Esophagus (tissue), 2 donors: ENCODE results near the gene ANKLE2. TPM values are rescaled to one million over a fixed set of nuclear protein-coding genes. Genes with fewer than 3 reads are reported as not detected.
"Not testable (repeated sequence)": the region's sequence is repeated elsewhere in the genome, so short reads cannot be mapped to it uniquely, and the experiment has no call there.

Experiments
- H3K27ac ChIP-seq, 2 donors: one replicate each; pipeline ENCODE4 v1.5.1; 2013; ENCODE audit warnings: low read depth in 2 of 2, mild to moderate bottlenecking in 2 of 2, inconsistent platforms in 1 of 2, low read length in 1 of 2, moderate library complexity in 1 of 2
- H3K27me3 ChIP-seq, 2 donors: one replicate each; pipeline ENCODE4 v1.6.1; 2013; ENCODE audit warnings: low read length in 2 of 2, control low read depth in 1 of 2, mild to moderate bottlenecking in 1 of 2; ENCODE audit not compliant: insufficient read depth in 2 of 2, control insufficient read depth in 1 of 2
- H3K36me3 ChIP-seq, 2 donors: one replicate each; pipeline ENCODE4 v1.6.1; 2013; ENCODE audit warnings: low read length in 1 of 2; ENCODE audit not compliant: control insufficient read depth in 2 of 2, insufficient read depth in 2 of 2
- H3K4me1 ChIP-seq, 2 donors: one replicate each; pipeline ENCODE4 v1.6.1; 2013; ENCODE audit warnings: low read length in 1 of 2; ENCODE audit not compliant: control insufficient read depth in 2 of 2, insufficient read depth in 2 of 2
- H3K4me3 ChIP-seq, 2 donors: one replicate each; pipeline ENCODE4 v1.5.1; 2013; ENCODE audit warnings: low read length in 2 of 2, mild to moderate bottlenecking in 2 of 2, low read depth in 1 of 2, moderate library complexity in 1 of 2
- H3K9me3 ChIP-seq, 2 donors: one replicate each; pipeline ENCODE4 v1.6.1; 2013; ENCODE audit warnings: mild to moderate bottlenecking in 2 of 2, low read depth in 1 of 2, low read length in 1 of 2, moderate library complexity in 1 of 2; ENCODE audit not compliant: control insufficient read depth in 2 of 2, insufficient read depth in 1 of 2
- WGBS, 2 donors: extraction: QIAGEN DNeasy Blood & Tissue Kit; methylation state at CpG; one replicate each; pipeline ENCODE4 v1.1.7; 2013; 5-methylcytosine and 5-hydroxymethylcytosine counted together
- polyA plus RNA-seq, 2 donors: library from polyadenylated mRNA; stranded (reverse); fragments of 200-250 nt; gene quantifications; one replicate each; pipeline ENCODE4 v1.2.3, GENCODE V29; 2013
- donor health status: healthy with polysubstance abuse.
- donor health status: Bipolar disorder and iron deficiency.

ANKLE2 gene
- 10 to 100 TPM; 36.5 to 41.0 TPM for polyA plus RNA-seq

DNA sequence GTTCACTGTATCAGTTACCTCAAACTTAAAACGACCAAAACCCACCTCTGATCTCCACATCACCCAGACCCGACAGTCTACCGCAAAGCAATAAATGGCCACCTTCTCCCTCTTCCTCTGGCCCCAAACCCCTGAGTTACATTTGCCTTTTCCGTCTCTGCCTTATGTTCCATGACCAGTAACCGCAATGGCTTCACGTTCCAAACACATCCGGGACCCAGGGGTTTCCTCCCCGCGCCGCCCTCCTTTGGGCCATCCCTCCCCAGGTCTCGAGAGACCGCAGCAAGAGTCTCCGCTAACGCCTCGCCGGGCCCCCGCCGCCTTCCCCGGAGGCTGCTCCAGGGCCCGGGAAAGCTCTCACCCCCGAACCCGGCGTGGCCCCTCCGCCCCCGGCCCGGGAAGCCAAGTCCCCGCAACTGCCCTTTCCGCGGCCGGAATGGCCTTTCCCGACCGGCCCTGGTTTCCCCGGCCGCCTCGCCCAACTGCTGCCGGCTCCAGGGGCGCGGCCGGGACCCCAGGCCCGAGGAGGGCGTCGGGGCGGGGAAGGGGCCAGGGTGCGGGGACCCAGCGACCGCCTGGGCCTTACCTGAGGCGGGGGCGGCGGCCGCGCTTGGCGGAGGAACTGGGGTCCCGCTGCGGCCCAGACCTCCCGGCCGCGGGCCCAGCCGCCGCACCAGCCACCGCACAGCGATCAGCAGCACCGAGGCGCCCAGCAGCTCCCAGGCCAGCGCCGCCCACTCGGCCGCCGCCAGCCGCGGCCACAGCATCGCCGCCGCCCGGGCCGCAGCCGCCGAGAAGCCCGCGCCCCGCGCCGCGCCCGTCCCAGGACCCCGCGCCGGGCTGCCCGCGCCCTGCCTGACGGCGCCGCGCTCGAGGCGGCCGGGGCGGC lies at the start of gene ANKLE2:
ANKLE2 (minus strand) TSS at position 801 of the 889 bp plus-strand sequence; CDS start at position 767, 34 bp downstream.
- H3K9me3 ChIP-seq: no peaks in the 10 kb centered on the region
- H3K27ac ChIP-seq: peak within 1 kb of the TSS; percentile 98 to 99
- H3K36me3 ChIP-seq: no peaks in the 10 kb centered on the region
- H3K4me1 ChIP-seq: peaks cover 3 to 6% of the 10 kb centered on the region in 2 donors
- no peaks in the 10 kb centered on the region for H3K27me3 ChIP-seq
- peak within 1 kb of the TSS; percentile 87 to 88 for H3K4me3 ChIP-seq
- WGBS, 2 donors: 0 to 1% methylated on average over 70 to 97 of the region's 97 CpGs

GRCh38 chr12:132809391-132809790 lies 47.8 kb upstream of the ANKLE2 start:
- H3K4me3 ChIP-seq, H3K4me1 ChIP-seq, H3K27me3 ChIP-seq, H3K27ac ChIP-seq, H3K9me3 ChIP-seq: not testable (repeated sequence)
- H3K36me3 ChIP-seq: peaks cover 25 to 37% of the 10 kb centered on the region in 2 donors
- 71 to 74% methylated on average over 12 to 13 of the region's 13 CpGs for WGBS, 2 donors

GRCh38 chr12:132807295-132808092 lies 45.9 kb upstream of the ANKLE2 start:
- H3K27ac ChIP-seq: no peak overlapping the region
- peaks cover 26 to 45% of the 10 kb centered on the region in 2 donors for H3K36me3 ChIP-seq
- H3K27me3 ChIP-seq: no peaks in the 10 kb centered on the region
- peaks cover 0 to 3% of the 10 kb centered on the region in 2 donors for H3K9me3 ChIP-seq
- H3K4me1 ChIP-seq: no peaks in the 10 kb centered on the region
- 79 to 87% methylated on average over 23 to 25 of the region's 25 CpGs for WGBS, 2 donors
- no peak overlapping the region for H3K4me3 ChIP-seq

GRCh38 chr12:132806857-132807256 lies 45.2 kb upstream of the ANKLE2 start:
- H3K36me3 ChIP-seq: peaks cover 22 to 47% of the 10 kb centered on the region in 2 donors
- H3K27me3 ChIP-seq: no peaks in the 10 kb centered on the region
- H3K4me3 ChIP-seq: no peak overlapping the region
- H3K27ac ChIP-seq: no peak overlapping the region
- no peaks in the 10 kb centered on the region for H3K4me1 ChIP-seq
- 89 to 92% methylated on average over 18 of the region's 18 CpGs for WGBS, 2 donors
- peaks cover 0 to 3% of the 10 kb centered on the region in 2 donors for H3K9me3 ChIP-seq

DNA sequence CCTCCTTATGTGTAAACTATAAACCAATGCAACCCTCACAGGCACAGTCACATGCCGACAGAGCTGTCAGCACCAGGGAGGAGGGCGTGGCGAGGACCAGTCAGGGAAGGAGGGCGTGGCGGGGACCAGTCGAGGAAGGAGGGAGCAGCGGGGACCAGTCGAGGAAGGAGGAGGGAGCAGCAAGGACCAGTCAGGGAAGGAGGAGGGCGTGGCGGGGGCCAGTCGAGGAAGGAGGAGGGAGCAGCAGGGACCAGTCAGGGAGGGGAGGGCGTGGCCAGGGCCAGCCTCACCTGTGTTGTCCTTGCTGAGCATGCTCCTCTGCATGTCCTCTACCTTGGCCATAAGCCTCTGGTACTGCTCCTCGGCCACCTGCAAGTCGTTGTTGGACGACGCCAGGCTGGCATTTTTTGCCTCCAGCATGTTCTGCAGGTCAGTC lies 42.8 kb upstream of the ANKLE2 start:
- peaks cover 24 to 60% of the 10 kb centered on the region in 2 donors for H3K36me3 ChIP-seq
- WGBS, 2 donors: 74 to 89% methylated on average over 10 to 16 of the region's 16 CpGs
- no peak overlapping the region for H3K27ac ChIP-seq
- peaks cover 0 to 3% of the 10 kb centered on the region in 2 donors for H3K9me3 ChIP-seq
- no peak overlapping the region for H3K4me3 ChIP-seq
- no peaks in the 10 kb centered on the region for H3K27me3 ChIP-seq
- no peaks in the 10 kb centered on the region for H3K4me1 ChIP-seq

DNA sequence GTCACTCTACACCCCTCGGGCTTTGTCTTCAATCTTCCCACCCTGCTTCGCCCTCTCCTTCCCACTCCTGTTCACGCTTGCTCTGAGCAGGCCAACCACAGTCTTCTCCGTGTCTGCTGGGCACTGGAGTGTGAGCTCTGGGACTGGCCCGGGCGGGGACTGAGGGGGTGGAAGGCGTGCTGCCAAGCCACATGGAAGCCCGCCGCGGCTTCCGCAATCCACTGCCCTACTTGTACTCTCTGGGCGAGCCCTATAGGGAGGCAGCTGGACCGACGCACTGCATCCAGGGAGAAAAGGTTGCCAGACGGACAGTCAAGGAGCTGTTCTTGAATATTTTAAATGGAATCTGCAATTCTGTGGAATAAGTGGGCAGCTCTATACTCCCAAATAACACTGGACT lies 42.3 kb upstream of the ANKLE2 start:
- no peak overlapping the region for H3K27ac ChIP-seq
- H3K36me3 ChIP-seq: peaks cover 27 to 64% of the 10 kb centered on the region in 2 donors
- H3K27me3 ChIP-seq: no peaks in the 10 kb centered on the region
- H3K4me1 ChIP-seq: no peaks in the 10 kb centered on the region
- WGBS, 2 donors: 83 to 90% methylated on average over 15 of the region's 15 CpGs
- H3K4me3 ChIP-seq: no peak overlapping the region
- H3K9me3 ChIP-seq: peaks cover 0 to 3% of the 10 kb centered on the region in 2 donors

DNA sequence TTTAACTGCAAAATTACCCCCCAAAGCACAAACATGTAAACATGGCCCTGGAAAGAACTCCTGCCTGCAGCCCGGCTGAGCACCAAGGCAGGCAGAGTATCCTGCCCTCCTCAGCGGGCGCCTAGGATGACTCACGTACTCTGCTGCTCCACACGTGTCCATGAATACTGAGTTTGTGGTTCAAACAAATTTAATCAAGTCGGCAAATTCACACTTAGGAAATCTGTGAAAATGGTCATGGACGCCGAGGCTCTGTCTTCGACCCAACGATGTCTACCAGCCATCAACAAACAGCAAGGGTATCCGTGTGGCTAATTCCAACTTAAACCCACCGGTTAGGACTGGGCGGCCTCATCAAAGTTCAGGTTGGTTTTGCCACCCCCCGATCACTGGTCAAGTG lies 41.5 kb upstream of the ANKLE2 start:
- Histone ChIP-seq H3K27me3 (no peaks in the 10 kb centered on the region), H3K4me3 (no peak overlapping the region), H3K4me1 (no peaks in the 10 kb centered on the region), H3K9me3 (peaks cover 0 to 3% of the 10 kb centered on the region in 2 donors), H3K36me3 (peaks cover 31 to 66% of the 10 kb centered on the region in 2 donors), H3K27ac (no peak overlapping the region)
- WGBS, 2 donors: 95 to 96% methylated on average over 14 of the region's 14 CpGs

DNA sequence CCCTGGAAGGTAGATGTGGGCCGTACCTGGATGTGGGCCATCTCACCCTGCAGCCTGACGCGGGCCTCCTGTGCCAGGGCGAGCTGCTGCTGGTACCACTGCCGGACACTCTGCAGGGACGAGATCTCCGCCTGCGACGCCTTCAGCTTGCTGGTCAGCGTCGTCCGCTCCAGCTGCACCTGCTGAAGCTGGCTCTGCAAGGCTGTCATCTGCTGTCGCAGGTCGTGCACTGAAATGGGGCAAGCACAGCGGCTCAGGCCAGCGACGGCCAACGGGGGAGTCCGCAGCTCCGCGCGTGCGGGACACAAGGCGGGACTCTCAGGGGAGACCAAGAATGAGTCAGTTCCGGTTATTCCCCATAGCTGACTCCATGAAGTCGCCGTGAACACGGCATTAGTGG lies 40.1 kb upstream of the ANKLE2 start:
- no peaks in the 10 kb centered on the region for H3K27me3 ChIP-seq
- H3K4me3 ChIP-seq: no peak overlapping the region
- H3K9me3 ChIP-seq: peaks cover 0 to 3% of the 10 kb centered on the region in 2 donors
- no peak overlapping the region for H3K27ac ChIP-seq
- no peaks in the 10 kb centered on the region for H3K4me1 ChIP-seq
- H3K36me3 ChIP-seq: peaks cover 40 to 67% of the 10 kb centered on the region in 2 donors
- WGBS, 2 donors: 93 to 94% methylated on average over 28 of the region's 28 CpGs

DNA sequence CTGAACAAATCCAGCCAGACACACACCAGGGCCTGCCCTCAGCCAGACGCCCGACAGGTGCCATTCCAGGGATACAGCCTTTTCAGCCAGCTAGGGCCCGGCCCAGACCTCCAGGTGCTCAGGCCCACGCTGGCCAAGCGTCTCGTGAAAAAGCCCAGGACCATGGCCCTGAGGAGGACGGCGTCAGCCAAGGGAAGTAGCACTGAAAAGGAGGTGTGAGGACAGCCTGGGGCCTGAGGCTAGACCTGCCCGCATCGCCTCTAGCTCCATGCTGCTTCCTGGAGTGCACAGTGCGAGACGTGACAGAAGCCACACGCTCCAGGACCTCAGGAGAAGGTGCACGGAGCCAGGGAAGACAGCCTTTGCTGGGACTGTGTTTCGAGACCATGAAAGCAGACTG lies 37.2 kb upstream of the ANKLE2 start:
- Histone ChIP-seq H3K36me3 (peaks cover 32 to 65% of the 10 kb centered on the region in 2 donors), H3K4me1 (no peaks in the 10 kb centered on the region), H3K4me3 (no peak overlapping the region), H3K9me3 (no peaks in the 10 kb centered on the region), H3K27ac (no peak overlapping the region), H3K27me3 (no peaks in the 10 kb centered on the region)
- WGBS, 2 donors: 95% methylated on average over 15 of the region's 15 CpGs
